Smooth muscle cell of the umbilical artery (primary cell): ENCODE measurements around the gene SAMD8. TPM values are rescaled to one million over a fixed set of nuclear protein-coding genes. Genes with fewer than 3 reads are reported as not detected.

Experiments
- total RNA-seq: library from RNA; depleted of rRNA; stranded (reverse); fragments of >200 nt; gene quantifications from 2 replicates; pipeline ENCODE4 v1.2.3, GENCODE V29; 2014

SAMD8 gene
- 49.0 and 49.2 TPM in 2 replicates for total RNA-seq

DNA sequence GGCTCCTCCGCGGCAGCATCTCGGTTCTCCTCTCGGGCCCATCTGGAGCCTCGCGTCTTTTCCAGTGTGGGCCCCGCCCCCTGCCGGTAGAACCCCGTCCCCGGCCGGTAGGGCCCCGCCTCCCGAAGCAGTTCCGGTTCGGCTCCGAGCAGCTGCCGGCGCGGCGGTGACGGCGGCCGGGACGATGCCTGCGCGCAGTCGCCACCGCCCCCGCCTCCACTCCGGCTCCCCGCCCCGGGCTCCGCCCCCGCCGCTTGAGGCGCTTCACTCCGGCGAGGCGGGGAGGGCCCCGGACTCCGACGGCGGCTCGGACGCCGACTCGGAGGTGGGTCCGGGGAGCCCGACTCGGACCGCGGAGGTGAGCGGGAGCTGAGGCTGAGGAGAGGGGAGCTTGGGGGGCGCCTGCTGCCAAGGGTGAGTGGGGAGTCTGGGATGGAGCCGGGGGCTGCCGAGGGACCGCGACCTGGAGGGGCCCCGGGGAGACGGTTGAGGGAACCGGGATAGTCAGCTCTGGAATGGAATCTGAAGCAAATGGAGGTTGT lies at the start of gene SAMD8:
SAMD8 (plus strand) TSS at position 292 of the 542 bp plus-strand sequence. CDS start 38,873 bp downstream, outside the sequence.

DNA sequence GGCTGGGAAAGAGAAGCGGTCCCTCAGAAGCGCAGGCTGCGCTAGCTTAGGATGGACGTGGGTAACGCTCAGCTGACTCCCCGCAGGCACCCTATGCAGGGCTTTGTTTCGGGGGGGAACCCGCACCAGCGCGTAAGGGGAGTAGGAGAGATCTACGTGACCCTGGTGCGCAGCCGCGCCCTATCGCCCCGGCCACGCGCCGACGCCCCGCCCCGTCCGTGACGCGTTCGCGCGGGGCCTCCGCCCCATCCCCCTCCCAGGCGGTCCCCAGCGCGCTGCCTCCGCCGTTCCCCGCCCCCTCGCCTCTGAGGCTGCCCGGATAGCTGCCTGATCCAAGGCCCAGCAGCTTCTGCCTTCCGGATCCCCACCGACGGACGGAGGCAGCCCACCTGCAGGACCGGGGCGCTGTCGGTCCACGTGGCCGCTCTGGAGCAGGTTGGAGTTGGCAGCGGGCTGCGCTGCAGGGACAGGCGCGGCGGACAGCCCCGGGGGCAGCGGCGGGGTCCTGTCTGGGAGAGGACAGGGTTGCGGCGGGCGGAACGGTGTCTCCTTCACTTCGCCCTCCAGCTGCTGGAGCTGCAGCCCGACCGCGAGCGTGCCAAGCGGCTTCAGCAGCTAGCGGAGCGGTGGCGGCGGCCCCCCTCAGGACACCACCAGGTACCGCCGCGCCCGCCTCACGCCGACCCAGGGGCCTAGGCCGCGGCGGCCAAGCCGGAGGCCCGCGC lies 99.0 kb downstream of the SAMD8 start, which contains the start of gene VDAC2:
VDAC2 (plus strand) TSS at position 515 of the 725 bp plus-strand sequence. CDS start 363 bp downstream, outside the sequence.

Other genes starting within 250 kb of the SAMD8 start
- gene VDAC2, start 99.1 kb downstream of the SAMD8 start, total RNA-seq: 165 and 199 TPM in 2 replicates
- 1.5 and 2.7 TPM in 2 replicates for gene COMTD1, start 124.3 kb downstream of the SAMD8 start, total RNA-seq